Measurements from ENCODE around the gene SLC22A12.

Gene SLC22A12

DNA sequence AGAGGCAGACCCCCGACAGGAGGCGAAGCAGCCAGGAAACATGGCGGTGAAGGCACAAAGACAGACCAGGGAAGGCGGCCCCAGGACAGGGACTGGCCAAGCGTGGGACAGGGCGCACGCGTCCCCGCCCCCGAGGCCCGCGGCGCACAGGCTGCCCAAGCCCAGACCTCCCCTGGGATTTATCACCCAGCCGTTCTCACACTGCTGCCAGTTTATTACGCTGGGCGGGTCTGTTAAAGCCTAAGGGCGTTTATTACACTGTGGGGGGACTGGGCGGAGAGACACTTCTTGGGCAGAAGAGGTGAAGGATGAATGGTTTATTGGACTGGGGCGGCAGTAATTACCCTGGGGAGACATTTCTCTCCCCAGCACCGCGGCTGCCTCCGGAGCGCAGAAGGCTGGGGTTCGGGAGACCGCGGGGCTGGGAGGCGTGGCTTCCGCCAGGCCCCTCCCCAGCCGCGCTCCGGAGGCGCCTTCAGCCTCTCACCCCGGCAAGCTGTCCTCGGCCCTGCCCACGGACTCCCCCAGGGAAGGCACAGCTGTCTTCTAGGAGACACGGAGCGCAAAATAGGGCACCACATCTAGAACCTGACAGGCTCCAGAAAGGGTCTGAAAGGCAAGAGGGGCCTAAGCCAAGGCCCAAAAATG, 47.1 kb downstream of the SLC22A12 start:
- TF ChIP-seq, protein P1, sequence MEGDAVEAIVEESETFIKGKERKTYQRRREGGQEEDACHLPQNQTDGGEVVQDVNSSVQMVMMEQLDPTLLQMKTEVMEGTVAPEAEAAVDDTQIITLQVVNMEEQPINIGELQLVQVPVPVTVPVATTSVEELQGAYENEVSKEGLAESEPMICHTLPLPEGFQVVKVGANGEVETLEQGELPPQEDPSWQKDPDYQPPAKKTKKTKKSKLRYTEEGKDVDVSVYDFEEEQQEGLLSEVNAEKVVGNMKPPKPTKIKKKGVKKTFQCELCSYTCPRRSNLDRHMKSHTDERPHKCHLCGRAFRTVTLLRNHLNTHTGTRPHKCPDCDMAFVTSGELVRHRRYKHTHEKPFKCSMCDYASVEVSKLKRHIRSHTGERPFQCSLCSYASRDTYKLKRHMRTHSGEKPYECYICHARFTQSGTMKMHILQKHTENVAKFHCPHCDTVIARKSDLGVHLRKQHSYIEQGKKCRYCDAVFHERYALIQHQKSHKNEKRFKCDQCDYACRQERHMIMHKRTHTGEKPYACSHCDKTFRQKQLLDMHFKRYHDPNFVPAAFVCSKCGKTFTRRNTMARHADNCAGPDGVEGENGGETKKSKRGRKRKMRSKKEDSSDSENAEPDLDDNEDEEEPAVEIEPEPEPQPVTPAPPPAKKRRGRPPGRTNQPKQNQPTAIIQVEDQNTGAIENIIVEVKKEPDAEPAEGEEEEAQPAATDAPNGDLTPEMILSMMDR (conservative IDR thresholded peaks at IDR 0.05; ENCODE audit: low read length): no peak
- no peak overlapping the region for H3K4me3 ChIP-seq (ENCODE audit: low read length)
- DNase-seq (ENCODE audit: low read depth): no peak

DNA sequence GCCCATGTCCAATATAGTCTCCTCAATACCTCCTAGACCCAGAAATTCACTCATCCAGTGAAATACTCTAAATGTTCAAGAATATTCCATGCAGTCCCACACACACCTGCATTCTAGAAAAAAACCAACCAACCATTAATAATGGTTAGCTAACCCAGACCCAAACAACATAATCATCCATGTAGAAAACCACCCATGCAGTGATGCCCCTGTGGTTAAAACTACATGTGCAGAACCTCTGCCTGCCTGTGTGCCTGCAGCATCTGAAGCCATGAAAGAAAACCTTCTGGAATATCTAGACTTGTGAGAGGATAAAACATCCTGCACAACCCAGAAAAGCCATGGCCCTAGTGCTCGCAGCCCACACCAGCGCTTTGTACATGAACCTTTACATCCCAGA, 47.8 kb downstream of the SLC22A12 start:
- no peak overlapping the region for H3K4me3 ChIP-seq (ENCODE audit: low read length)
- DNase-seq (ENCODE audit: low read depth): no peak

DNA sequence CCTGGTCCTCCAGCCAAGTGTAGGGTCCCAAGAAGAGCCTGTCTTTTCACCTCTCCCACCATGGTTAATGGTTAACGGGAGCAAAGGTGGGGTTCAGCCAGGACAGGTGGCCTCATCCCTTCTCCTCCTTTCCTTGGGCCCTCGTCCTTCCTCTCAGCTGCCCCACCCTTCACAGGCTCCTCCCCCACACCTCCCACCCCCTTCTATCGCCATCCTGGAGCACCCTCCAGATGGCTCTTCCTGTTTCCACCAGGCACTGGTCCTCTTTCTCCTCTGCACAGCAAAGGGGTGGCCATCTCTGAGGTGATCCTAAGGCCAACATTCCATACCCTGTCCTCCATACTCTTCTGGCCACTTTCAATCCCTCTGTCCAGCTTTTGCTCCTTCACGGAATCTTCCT, 48.9 kb downstream of the SLC22A12 start:
- TF ChIP-seq, protein P1 (conservative IDR thresholded peaks at IDR 0.05; ENCODE audit: low read length): no peak
- H3K4me3 ChIP-seq (ENCODE audit: low read length): no peak overlapping the region
- DNase-seq (ENCODE audit: low read depth): no peak

More for the DNA sequence above, 47.8 kb downstream of the SLC22A12 start:
- TF ChIP-seq, protein P1 (conservative IDR thresholded peaks at IDR 0.05; ENCODE audit: low read length): no peak

DNA sequence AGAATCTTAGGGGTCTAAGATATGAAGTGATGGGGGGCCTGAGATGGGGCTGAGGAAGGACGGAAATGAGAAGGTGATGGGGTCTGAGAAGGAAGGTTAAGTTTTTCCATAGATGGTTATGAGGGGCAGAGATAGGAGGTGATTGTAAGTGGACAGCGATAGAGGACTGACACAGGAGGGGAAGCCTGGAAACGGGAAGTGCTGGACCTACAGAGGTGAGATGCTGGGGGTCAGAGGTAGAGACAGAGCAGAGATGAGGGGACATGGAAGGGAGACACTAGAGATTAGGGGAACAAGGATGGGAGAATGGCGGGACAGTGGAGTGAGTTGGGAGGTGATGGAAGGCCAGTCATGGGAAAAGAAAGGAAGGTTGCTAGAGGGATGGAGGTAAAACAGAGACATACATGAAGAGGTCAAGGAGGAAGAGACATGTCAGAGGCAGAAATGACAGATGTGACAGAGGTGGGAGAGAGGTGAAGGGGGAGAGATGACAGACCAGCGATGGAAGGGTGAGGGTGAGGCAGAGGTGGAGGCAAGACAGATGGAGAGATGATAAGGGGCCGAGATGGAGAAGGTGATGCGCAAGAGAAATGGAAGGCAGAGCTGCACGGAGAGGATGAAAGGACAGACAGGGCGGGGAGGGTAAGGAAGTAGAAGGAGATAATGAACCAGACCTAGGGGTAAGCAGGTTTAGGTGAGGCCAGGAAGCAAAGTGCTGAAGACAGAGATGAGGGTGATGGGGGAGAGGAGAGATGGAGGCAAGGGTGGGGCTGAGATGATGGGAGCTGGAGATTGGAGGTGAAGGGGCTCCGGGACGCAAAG, 50.8 kb downstream of the SLC22A12 start:
- H3K4me3 ChIP-seq (ENCODE audit: low read length): no peak overlapping the region
- DNase-seq (ENCODE audit: low read depth): no peak
- TF ChIP-seq, protein P1 (conservative IDR thresholded peaks at IDR 0.05; ENCODE audit: low read length): no peak

DNA sequence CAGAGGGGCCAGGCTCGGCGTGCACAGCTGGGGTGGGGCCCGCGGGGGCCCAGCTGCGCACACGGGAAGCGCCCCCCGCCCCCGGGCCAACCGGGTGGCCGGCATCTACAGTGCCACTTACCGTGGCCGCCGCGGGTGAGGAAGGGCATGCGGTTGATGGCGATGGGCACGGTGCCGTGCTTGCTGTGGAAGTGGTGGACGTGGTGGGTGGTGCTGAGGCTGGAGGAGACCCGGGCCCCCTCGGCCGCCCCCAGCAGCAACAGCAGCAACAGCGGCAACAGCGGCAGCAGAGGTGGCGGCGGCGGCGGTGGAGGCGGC, 51.4 kb downstream of the SLC22A12 start:
- no peak for DNase-seq (ENCODE audit: low read depth)
- no peak overlapping the region for H3K4me3 ChIP-seq (ENCODE audit: low read length)
- TF ChIP-seq, protein P1 (conservative IDR thresholded peaks at IDR 0.05; ENCODE audit: low read length): no peak

DNA sequence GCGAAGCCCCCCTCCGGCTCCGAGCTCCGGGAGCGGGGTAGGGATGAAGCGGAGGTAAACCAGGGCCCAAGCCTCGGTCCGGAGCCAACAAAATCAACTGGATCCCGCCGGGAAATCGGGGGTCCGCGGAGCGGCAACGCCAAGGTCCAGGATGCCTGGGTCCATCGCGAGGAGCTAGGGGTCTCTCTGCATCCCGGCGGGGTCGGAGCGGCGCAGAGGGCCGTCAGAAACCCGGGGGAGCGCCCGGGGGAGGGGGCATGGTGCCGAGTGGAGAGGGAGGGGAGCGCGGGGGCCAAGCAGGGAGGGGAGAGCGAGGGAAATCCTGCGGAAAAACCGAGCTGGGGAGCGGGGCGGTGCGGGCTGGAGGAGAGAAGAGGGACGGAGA, 51.8 kb downstream of the SLC22A12 start:
- TF ChIP-seq, protein P1 (conservative IDR thresholded peaks at IDR 0.05; ENCODE audit: low read length): no peak
- DNase-seq (ENCODE audit: low read depth): no peak
- H3K4me3 ChIP-seq (ENCODE audit: low read length): no peak overlapping the region

All from AG10803 (cell line).